ENCODE results near the gene CEP112. TPM values are rescaled to one million over a fixed set of nuclear protein-coding genes. Genes with fewer than 3 reads are reported as not detected.

Gene CEP112
- total RNA-seq, 6 donors from 2014 or later = 14.3 to 70.2 (median 31.0) TPM

DNA sequence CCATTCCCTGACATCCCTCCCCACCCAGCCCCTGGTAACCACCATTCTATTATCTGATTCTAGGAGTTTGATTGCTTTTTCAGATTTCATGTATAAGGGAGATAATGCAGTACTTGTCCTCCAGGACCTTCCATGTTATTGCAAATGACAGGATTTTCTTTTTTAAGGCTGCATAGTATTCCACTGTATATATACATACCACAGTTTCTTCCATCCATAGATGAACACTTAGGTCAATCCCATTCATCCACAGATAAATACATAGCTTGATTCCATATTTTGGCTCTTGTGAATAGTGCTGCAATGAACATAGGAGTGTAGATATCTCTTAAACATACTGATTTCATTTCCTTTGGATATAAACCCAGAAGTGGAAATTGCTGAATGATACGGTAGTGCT is 183.3 kb downstream of the CEP112 start:
- no peaks in the 10 kb centered on the region for H3K27me3 ChIP-seq
- ATAC-seq (ENCODE audit: low FRiP score in 2 of 2) = no peak
- H3K9me3 ChIP-seq = no peaks in the 10 kb centered on the region
- DNase-seq = no peak
- TF ChIP-seq EP300 (IDR thresholded peaks at IDR 0.05) (no peak), POLR2AphosphoS5 (IDR thresholded peaks at IDR 0.05) (no peak), POLR2A (IDR thresholded peaks at IDR 0.05) (no peak)
- TF ChIP-seq, protein P1, sequence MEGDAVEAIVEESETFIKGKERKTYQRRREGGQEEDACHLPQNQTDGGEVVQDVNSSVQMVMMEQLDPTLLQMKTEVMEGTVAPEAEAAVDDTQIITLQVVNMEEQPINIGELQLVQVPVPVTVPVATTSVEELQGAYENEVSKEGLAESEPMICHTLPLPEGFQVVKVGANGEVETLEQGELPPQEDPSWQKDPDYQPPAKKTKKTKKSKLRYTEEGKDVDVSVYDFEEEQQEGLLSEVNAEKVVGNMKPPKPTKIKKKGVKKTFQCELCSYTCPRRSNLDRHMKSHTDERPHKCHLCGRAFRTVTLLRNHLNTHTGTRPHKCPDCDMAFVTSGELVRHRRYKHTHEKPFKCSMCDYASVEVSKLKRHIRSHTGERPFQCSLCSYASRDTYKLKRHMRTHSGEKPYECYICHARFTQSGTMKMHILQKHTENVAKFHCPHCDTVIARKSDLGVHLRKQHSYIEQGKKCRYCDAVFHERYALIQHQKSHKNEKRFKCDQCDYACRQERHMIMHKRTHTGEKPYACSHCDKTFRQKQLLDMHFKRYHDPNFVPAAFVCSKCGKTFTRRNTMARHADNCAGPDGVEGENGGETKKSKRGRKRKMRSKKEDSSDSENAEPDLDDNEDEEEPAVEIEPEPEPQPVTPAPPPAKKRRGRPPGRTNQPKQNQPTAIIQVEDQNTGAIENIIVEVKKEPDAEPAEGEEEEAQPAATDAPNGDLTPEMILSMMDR (IDR thresholded peaks at IDR 0.05) = no peak
- WGBS, 2 donors = 0% methylated on average over 1 of the region's 1 CpG
- no peak overlapping the region for H3K27ac ChIP-seq
- no peaks in the 10 kb centered on the region for H3K36me3 ChIP-seq
- no peak overlapping the region for H3K4me3 ChIP-seq
- no peaks in the 10 kb centered on the region for H3K4me1 ChIP-seq

- TF ChIP-seq POLR2AphosphoS5 (IDR thresholded peaks at IDR 0.05) (no peak), POLR2A (IDR thresholded peaks at IDR 0.05) (no peak), EP300 (IDR thresholded peaks at IDR 0.05) (no peak)
- TF ChIP-seq, protein P1 (IDR thresholded peaks at IDR 0.05) = no peak
- Histone ChIP-seq H3K9me3 (no peaks in the 10 kb centered on the region), H3K4me3 (no peak overlapping the region), H3K4me1 (peaks cover 0 to 3% (median 0%) of the 10 kb centered on the region in 4 donors), H3K27ac (no peak overlapping the region), H3K36me3 (no peaks in the 10 kb centered on the region), H3K27me3 (no peaks in the 10 kb centered on the region)
- ATAC-seq (ENCODE audit: low FRiP score in 2 of 2) (no peak), DNase-seq (no peak)
- WGBS, 2 donors = 79 to 87% methylated on average over 4 of the region's 4 CpGs
These were observed 185.3 kb downstream of the CEP112 start for GRCh38 chr17:66006654-66007053.

- 44 to 49% methylated on average over 1 of the region's 1 CpG for WGBS, 2 donors
- Histone ChIP-seq H3K27ac (no peak overlapping the region), H3K4me3 (no peak overlapping the region), H3K4me1 (peaks cover 0 to 3% (median 0%) of the 10 kb centered on the region in 4 donors), H3K36me3 (no peaks in the 10 kb centered on the region), H3K27me3 (no peaks in the 10 kb centered on the region), H3K9me3 (no peaks in the 10 kb centered on the region)
- TF ChIP-seq, protein P1 (IDR thresholded peaks at IDR 0.05) = no peak
- TF ChIP-seq POLR2AphosphoS5 (IDR thresholded peaks at IDR 0.05) = no peak
- no peak for TF ChIP-seq EP300 (IDR thresholded peaks at IDR 0.05)
- no peak for TF ChIP-seq POLR2A (IDR thresholded peaks at IDR 0.05)
- ATAC-seq (ENCODE audit: low FRiP score in 2 of 2) = no peak
- no peak for DNase-seq
These were observed 189.1 kb downstream of the CEP112 start for GRCh38 chr17:66002812-66003211.

DNA sequence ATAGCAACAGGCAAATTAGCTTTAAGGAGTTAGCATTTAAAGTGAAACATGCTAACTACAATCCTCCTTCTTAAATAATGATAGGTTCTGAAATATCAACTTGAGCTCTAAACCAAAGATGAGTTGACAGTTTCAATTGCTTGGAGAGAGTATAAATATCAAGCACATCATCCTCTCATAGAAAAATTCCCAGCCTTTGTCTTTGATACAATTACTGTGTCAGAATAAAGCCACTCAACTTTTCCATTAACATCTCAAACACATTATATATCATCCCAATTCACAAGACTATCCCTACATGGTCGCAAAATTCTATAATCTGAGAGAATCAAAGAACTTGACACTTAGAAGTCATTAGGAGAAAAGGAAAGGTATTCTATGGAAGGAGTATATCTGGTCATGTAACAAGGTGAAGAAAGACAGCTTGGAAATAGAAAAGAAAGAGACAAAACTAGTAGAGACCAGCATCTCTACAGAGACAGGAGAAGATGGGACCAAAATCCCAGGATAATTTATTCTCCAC is 189.8 kb downstream of the CEP112 start:
- no peak overlapping the region for H3K4me3 ChIP-seq
- no peaks in the 10 kb centered on the region for H3K27me3 ChIP-seq
- H3K9me3 ChIP-seq = no peaks in the 10 kb centered on the region
- H3K27ac ChIP-seq = no peak overlapping the region
- peaks cover 0 to 3% (median 0%) of the 10 kb centered on the region in 4 donors for H3K4me1 ChIP-seq
- DNase-seq (no peak), ATAC-seq (ENCODE audit: low FRiP score in 2 of 2) (no peak)
- H3K36me3 ChIP-seq = no peaks in the 10 kb centered on the region
- no peak for TF ChIP-seq POLR2A (IDR thresholded peaks at IDR 0.05)
- TF ChIP-seq POLR2AphosphoS5 (IDR thresholded peaks at IDR 0.05) = no peak
- TF ChIP-seq EP300 (IDR thresholded peaks at IDR 0.05) = no peak
- TF ChIP-seq, protein P1 (IDR thresholded peaks at IDR 0.05) = no peak
- WGBS, 2 donors = 84 to 92% methylated on average over 1 of the region's 1 CpG

DNA sequence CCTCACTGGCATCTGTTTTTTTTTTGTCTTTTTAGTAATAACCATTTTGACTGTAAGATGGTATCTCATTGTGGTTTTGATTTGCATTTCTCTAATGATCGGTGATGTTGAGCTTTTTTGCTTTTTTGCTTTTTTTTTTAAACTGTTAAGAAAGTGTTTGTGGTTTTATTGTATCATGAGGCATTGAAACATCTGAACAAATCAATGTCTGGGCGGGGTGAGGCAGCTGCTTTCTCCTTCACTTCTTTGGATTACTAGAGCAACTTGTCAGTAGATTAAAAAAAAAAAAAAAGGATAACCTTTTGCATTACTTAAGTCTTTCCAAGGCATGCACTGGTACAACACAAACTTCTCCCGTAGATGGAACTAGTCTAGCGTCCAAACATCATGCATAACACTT is 191.7 kb downstream of the CEP112 start:
- H3K36me3 ChIP-seq = no peaks in the 10 kb centered on the region
- TF ChIP-seq POLR2A (IDR thresholded peaks at IDR 0.05) (no peak), POLR2AphosphoS5 (IDR thresholded peaks at IDR 0.05) (no peak), EP300 (IDR thresholded peaks at IDR 0.05) (no peak)
- TF ChIP-seq, protein P1 (IDR thresholded peaks at IDR 0.05) = no peak
- no peak for DNase-seq
- no peaks in the 10 kb centered on the region for H3K27me3 ChIP-seq
- H3K4me3 ChIP-seq = no peak overlapping the region
- no peak overlapping the region for H3K27ac ChIP-seq
- no peaks in the 10 kb centered on the region for H3K9me3 ChIP-seq
- 71 to 74% methylated on average over 4 of the region's 4 CpGs for WGBS, 2 donors
- H3K4me1 ChIP-seq = peaks cover 0 to 3% (median 0%) of the 10 kb centered on the region in 4 donors
- no peak for ATAC-seq (ENCODE audit: low FRiP score in 2 of 2)
